ENCODE measurements around the gene CDH24. TPM values are rescaled to one million over a fixed set of nuclear protein-coding genes. Genes with fewer than 3 reads are reported as not detected.

Gene CDH24
- total and polyA plus RNA-seq, 2 of the 13 experiments (the other 11 are each of a cell fraction or from before 2014, with no cell fraction given): 0.69 to 0.99 TPM

DNA sequence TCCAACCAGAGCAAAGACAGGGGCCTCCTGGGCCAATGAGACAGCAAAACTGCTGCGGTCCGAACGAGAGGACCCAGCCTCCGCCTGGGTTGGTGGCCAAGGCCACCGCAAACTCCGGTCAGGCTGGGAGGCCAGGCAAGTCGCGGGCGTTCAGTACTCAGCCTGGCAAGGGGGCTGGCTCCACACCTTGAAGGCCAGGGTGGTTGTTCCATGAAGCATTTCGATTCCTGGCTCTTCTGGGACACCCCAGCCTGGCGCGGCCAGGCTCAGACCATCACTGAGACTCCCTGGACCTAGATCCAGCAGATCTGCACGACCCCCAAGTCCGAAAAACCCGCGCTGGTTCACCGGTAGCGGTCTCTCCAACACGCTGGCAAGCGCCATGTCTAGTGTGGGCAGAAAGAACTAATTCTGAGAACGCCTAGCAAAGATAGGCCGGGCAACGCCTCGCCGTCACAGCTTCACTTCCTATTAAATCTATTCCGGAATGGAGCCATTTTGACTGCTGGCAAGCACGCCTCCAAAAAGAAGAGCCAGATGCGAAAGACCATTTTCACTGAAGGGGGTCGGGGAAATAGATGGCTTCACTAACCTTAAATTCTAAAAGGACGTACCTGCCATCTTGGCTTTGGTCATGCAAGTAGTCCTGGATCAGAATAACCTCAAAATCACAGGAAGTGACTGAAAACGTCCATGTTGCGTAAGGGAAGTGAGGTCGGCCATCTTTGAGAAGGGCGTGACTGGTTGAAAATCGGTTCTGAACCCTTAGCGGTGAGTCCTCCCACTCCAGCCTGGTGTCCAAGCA is 22.6 kb downstream of the CDH24 start, which contains the start of gene PSMB5 (continued):
- TF ChIP-seq ZMYM3 (CRISPR knock-in tag; IDR thresholded peaks at IDR 0.05) (peak; percentile 70; the same call in 1 of the 2 replicates), ZFP90 (CRISPR knock-in tag; IDR thresholded peaks at IDR 0.05; ENCODE audit: borderline replicate concordance) (peak; percentile 79; the same call in 1 of the 2 replicates), ZNF44 (CRISPR knock-in tag; IDR thresholded peaks at IDR 0.05) (peak; percentile 14; the same call in 1 of the 2 replicates), SOX6 (IDR thresholded peaks at IDR 0.05) (no peak), SOX6 (CRISPR knock-in tag; IDR thresholded peaks at IDR 0.05) (peak; percentile 81), HNRNPK (IDR thresholded peaks at IDR 0.05; ENCODE audit: low read depth, low read length, poor library complexity, severe bottlenecking) (no peak), RBM22 (optimal IDR thresholded peaks at IDR 0.05; ENCODE audit: low read length) (no peak), ZBTB1 (CRISPR knock-in tag; IDR thresholded peaks at IDR 0.05; ENCODE audit: borderline replicate concordance) (no peak), ZNF75D (CRISPR knock-in tag; IDR thresholded peaks at IDR 0.05; ENCODE audit: borderline replicate concordance) (peak; percentile 92; the same call in 1 of the 2 replicates), BRF2 (CRISPR knock-in tag; IDR thresholded peaks at IDR 0.05) (no peak), ZNF619 (CRISPR knock-in tag; IDR thresholded peaks at IDR 0.05) (peak; percentile 70; the same call in 1 of the 2 replicates), ZNF180 (CRISPR knock-in tag; IDR thresholded peaks at IDR 0.05; ENCODE audit: borderline replicate concordance, low read depth) (peak; percentile 19; the same call in 1 of the 2 replicates), NFKB2 (CRISPR knock-in tag; IDR thresholded peaks at IDR 0.05; ENCODE audit: borderline replicate concordance) (peak; percentile 96; the same call in 1 of the 2 replicates), KLF16 (CRISPR knock-in tag; IDR thresholded peaks at IDR 0.05) (peak; percentile 91 to 98; a peak in 2 of 4 replicates), TGIF2 (CRISPR knock-in tag; IDR thresholded peaks at IDR 0.05) (peak; percentile 70; the same call in 1 of the 2 replicates), ZNF275 (CRISPR knock-in tag; IDR thresholded peaks at IDR 0.05; ENCODE audit: borderline replicate concordance) (peak; percentile 95; the same call in 1 of the 2 replicates), ZNF781 (CRISPR knock-in tag; IDR thresholded peaks at IDR 0.05; ENCODE audit: borderline replicate concordance, not compliant biosample characterization) (peak; percentile 98)
- TF ChIP-seq, protein P1, sequence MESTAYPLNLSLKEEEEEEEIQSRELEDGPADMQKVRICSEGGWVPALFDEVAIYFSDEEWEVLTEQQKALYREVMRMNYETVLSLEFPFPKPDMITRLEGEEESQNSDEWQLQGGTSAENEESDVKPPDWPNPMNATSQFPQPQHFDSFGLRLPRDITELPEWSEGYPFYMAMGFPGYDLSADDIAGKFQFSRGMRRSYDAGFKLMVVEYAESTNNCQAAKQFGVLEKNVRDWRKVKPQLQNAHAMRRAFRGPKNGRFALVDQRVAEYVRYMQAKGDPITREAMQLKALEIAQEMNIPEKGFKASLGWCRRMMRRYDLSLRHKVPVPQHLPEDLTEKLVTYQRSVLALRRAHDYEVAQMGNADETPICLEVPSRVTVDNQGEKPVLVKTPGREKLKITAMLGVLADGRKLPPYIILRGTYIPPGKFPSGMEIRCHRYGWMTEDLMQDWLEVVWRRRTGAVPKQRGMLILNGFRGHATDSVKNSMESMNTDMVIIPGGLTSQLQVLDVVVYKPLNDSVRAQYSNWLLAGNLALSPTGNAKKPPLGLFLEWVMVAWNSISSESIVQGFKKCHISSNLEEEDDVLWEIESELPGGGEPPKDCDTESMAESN (CRISPR knock-in tag; conservative IDR thresholded peaks at IDR 0.05): peak; percentile 78; the same call in 1 of the 2 replicates
